ENCODE results near the gene TUBA4A.
"Not testable (repeated sequence)": the region's sequence is repeated elsewhere in the genome, so short reads cannot be mapped to it uniquely, and the experiment has no call there.

GRCh38 chr2:219201331-219201730 lies 52.4 kb downstream of the TUBA4A start:
- TF ChIP-seq ZNF747 (tag by site-specific recombination; IDR thresholded peaks at IDR 0.05); INSM2 (tag by site-specific recombination; IDR thresholded peaks at IDR 0.05); ZNF792 (tag by site-specific recombination; IDR thresholded peaks at IDR 0.05); CTCF (tag by site-specific recombination; IDR thresholded peaks at IDR 0.05); ATF2 (tag by site-specific recombination; IDR thresholded peaks at IDR 0.05; ENCODE audit: low read depth); ZNF473 (tag by site-specific recombination; IDR thresholded peaks at IDR 0.05); ZNF274 (IDR thresholded peaks at IDR 0.05; ENCODE audit: low read length); ZNF274 (tag by site-specific recombination; IDR thresholded peaks at IDR 0.05; ENCODE audit: borderline replicate concordance): not testable (repeated sequence)
